ENCODE results near the gene NLGN2. TPM values are rescaled to one million over a fixed set of nuclear protein-coding genes. Genes with fewer than 3 reads are reported as not detected.

The NLGN2 gene
- polyA plus RNA-seq, 3 donors: 0.55 TPM; not detected in 2

DNA sequence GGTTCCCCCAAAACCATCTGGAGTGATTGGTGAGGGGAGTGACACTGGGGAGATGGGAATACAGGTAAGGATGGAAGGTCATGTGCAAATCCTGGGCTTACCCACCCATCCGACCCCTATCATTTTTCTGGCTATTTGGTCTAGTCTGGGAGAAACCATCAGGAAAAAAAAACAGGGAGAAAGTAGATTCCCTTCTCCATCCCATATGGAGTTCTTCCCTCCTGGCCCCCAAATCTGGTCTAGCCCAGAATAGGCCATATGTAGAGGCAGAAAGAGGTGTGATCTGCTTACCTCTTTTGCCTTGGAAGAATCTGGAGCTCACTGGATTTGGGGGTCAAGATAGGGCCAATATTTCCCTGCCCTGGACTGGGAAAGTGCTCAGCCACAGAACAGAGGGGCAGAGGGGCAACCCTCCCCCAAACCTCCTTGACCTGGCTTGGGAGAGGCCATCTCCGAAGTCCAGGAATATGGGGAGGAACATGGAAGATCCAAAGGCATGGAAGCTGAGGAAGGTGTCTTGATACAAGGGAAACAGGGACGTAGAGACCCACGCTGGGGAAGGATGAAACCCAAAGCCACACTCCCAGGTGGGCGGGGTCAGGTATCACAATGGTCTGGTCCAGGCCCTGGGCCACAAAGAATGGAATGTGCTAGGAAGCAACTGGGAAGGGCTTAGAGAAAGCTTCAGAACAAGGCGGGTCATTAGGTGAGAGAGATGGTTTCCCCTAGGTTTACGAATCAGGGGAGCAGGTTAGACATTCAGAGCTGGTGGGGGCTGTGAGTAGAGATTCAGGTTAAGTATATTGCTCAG is 53.4 kb downstream of the NLGN2 start:
- 97% methylated on average over 5 of the region's 7 CpGs for WGBS (ENCODE audit: insufficient coverage)
- TF ChIP-seq, protein P1, sequence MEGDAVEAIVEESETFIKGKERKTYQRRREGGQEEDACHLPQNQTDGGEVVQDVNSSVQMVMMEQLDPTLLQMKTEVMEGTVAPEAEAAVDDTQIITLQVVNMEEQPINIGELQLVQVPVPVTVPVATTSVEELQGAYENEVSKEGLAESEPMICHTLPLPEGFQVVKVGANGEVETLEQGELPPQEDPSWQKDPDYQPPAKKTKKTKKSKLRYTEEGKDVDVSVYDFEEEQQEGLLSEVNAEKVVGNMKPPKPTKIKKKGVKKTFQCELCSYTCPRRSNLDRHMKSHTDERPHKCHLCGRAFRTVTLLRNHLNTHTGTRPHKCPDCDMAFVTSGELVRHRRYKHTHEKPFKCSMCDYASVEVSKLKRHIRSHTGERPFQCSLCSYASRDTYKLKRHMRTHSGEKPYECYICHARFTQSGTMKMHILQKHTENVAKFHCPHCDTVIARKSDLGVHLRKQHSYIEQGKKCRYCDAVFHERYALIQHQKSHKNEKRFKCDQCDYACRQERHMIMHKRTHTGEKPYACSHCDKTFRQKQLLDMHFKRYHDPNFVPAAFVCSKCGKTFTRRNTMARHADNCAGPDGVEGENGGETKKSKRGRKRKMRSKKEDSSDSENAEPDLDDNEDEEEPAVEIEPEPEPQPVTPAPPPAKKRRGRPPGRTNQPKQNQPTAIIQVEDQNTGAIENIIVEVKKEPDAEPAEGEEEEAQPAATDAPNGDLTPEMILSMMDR (IDR thresholded peaks at IDR 0.05): no peak
- intact Hi-C loops (cut with micrococcal nuclease): no loop called here
- Histone ChIP-seq H3K9me3 (replicated peaks in 1 of 2; ENCODE audit: control insufficient read depth in 1 of 2, insufficient read depth in 1 of 2, low read length in 2 of 2) (no peaks in the 10 kb centered on the region), H3K79me2 (ENCODE audit: insufficient read depth, low read length) (peaks cover 7% of the 10 kb centered on the region), H3K36me3 (replicated peaks in 1 of 2; ENCODE audit: control insufficient read depth in 1 of 2, insufficient read depth in 2 of 2, low read length in 2 of 2) (peaks cover 22 to 25% of the 10 kb centered on the region in 2 donors), H3K27me3 (ENCODE audit: control insufficient read depth in 2 of 2, insufficient read depth in 2 of 2, low read length in 2 of 2) (no peaks in the 10 kb centered on the region), H4K20me1 (ENCODE audit: insufficient read depth, low read length) (no peaks in the 10 kb centered on the region), H3K27ac (ENCODE audit: low read depth in 1 of 2, low read length in 2 of 2) (no peak overlapping the region), H3K9ac (ENCODE audit: insufficient read depth, low read length, poor library complexity, severe bottlenecking) (no peak overlapping the region), H2AFZ (ENCODE audit: insufficient read depth, low read depth, low read length, poor library complexity, severe bottlenecking) (no peak overlapping the region), H3K4me2 (replicated peaks; ENCODE audit: extremely low read depth, low read length, poor library complexity, severe bottlenecking) (no peak overlapping the region), H3K4me3 (replicated peaks in 1 of 3; ENCODE audit: low read depth in 2 of 3, low read length in 3 of 3) (no peak overlapping the region), H3K4me1 (ENCODE audit: control insufficient read depth in 1 of 2, insufficient read depth in 2 of 2, low read length in 2 of 2) (peaks cover 8 to 11% of the 10 kb centered on the region in 2 donors)
- Mint-ChIP-seq H3K9me3 (no peaks in the 10 kb centered on the region), H3K27ac (peak overlapping the region in 1 of 7 donors; percentile 54), H3K27me3 (ENCODE audit: low read depth in 3 of 3) (no peaks in the 10 kb centered on the region), H3K4me1 (peaks cover 12% of the 10 kb centered on the region), H3K36me3 (peaks cover 12 to 26% of the 10 kb centered on the region in 2 donors), H3K4me3 (no peak overlapping the region)
- DNase-seq: no peak

DNA sequence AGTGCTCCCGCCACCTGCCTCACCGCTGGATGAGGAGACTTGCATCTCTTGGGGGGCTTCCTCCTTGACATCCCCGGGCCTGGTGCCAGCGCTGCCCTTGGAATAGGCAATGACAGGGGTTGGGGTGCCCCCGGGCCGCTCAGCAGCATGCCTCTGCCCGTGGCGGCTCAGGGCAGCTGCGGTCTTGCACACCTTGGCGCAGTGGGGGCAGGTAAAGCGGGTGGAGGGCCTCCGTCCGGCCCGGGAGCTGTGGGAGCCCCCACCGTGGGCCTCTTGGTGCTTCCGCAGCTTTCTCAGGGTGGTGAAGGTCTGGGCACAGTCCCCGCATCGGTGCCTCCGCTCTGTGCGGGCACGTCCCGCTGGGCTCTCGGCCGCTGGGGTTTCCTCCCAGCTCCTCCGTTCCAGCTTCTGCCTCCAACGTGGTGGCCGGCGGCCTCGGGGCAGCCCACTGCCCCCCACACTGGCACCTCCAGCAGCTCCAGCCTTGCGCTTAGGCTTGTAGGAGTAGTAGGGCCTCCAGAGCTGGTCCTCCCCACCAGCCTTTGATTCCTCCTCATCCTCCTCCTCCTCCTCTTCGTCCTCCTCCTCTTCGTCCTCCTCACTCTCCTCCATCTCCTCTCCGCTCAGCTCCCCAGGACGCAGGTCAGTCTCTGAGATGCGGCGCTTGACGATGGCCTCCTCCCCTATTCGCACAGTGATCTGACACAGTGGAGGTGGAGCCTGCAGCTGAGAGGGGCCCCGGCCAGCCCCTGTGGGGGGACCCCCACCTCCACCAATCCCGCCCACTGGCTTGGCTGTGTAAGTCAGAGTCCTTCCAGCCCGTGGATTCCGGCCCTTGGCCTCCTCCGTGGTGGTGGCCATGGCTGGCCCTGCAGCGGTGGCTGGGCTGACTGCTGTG is 55.1 kb downstream of the NLGN2 start:
- H3K27me3 Mint-ChIP-seq (ENCODE audit: low read depth in 3 of 3): no peaks in the 10 kb centered on the region
- H3K4me3 Mint-ChIP-seq: no peak overlapping the region
- no peaks in the 10 kb centered on the region for H3K9me3 Mint-ChIP-seq
- WGBS (ENCODE audit: insufficient coverage): 98% methylated on average over 29 of the region's 44 CpGs
- no peaks in the 10 kb centered on the region for H4K20me1 ChIP-seq (ENCODE audit: insufficient read depth, low read length)
- H3K27ac Mint-ChIP-seq: no peak overlapping the region
- no peak overlapping the region for H3K27ac ChIP-seq (ENCODE audit: low read depth in 1 of 2, low read length in 2 of 2)
- no peaks in the 10 kb centered on the region for H3K9me3 ChIP-seq (replicated peaks in 1 of 2; ENCODE audit: control insufficient read depth in 1 of 2, insufficient read depth in 1 of 2, low read length in 2 of 2)
- H3K4me2 ChIP-seq (replicated peaks; ENCODE audit: extremely low read depth, low read length, poor library complexity, severe bottlenecking): no peak overlapping the region
- H3K9ac ChIP-seq (ENCODE audit: insufficient read depth, low read length, poor library complexity, severe bottlenecking): no peak overlapping the region
- TF ChIP-seq, protein P1 (IDR thresholded peaks at IDR 0.05): no peak
- H2AFZ ChIP-seq (ENCODE audit: insufficient read depth, low read depth, low read length, poor library complexity, severe bottlenecking): no peak overlapping the region
- H3K4me3 ChIP-seq (replicated peaks in 1 of 3; ENCODE audit: low read depth in 2 of 3, low read length in 3 of 3): no peak overlapping the region
- no peaks in the 10 kb centered on the region for H3K79me2 ChIP-seq (ENCODE audit: insufficient read depth, low read length)
- peaks cover 17% of the 10 kb centered on the region for H3K4me1 Mint-ChIP-seq
- no peaks in the 10 kb centered on the region for H3K27me3 ChIP-seq (ENCODE audit: control insufficient read depth in 2 of 2, insufficient read depth in 2 of 2, low read length in 2 of 2)
- no peak for DNase-seq
- intact Hi-C loops (cut with micrococcal nuclease): no loop called here
- H3K36me3 Mint-ChIP-seq: peaks cover 15 to 33% of the 10 kb centered on the region in 2 donors
- peaks cover 18 to 21% of the 10 kb centered on the region in 2 donors for H3K4me1 ChIP-seq (ENCODE audit: control insufficient read depth in 1 of 2, insufficient read depth in 2 of 2, low read length in 2 of 2)
- peaks cover 22 to 25% of the 10 kb centered on the region in 2 donors for H3K36me3 ChIP-seq (replicated peaks in 1 of 2; ENCODE audit: control insufficient read depth in 1 of 2, insufficient read depth in 2 of 2, low read length in 2 of 2)
